IMR-90 (cell line): ENCODE results near the gene CKLF. TPM values are rescaled to one million over a fixed set of nuclear protein-coding genes. Genes with fewer than 3 reads are reported as not detected.

Source experiments
- ATAC-seq: fragments of 200-7000 bp; cut with Tn5 transposase; 2 replicates; pipeline ENCODE4 v1.9.1; 2020; ENCODE audit warnings: low read depth, mild to moderate bottlenecking, moderate library complexity
- BruUV-seq: library from RNA; stranded (reverse); fragments of 400-500 nt; replicated peaks from 2 replicates; lab custom pipeline; 2021; lab: Mats Ljungman, UMichigan
- CTCF ChIA-PET: fragments of 300-600 bp; formaldehyde crosslinking; extraction: SDS; loops from one replicate; lab custom pipeline; 2021; ENCODE audit warnings: antibody characterized with exemption; lab: Yijun Ruan, JAX
- POLR2A ChIA-PET: fragments of 300-600 bp; sonication (Branson Sonifier 250); formaldehyde crosslinking; loops from one replicate; lab custom pipeline; 2022; ENCODE audit warnings: antibody characterized with exemption; ENCODE audit not compliant: unreplicated experiment; lab: Charles Lee
- DNase-seq: peaks from one replicate; pipeline ENCODE4 v3.0.0; 2013
- H2AFZ ChIP-seq: replicated peaks from 2 replicates; pipeline ENCODE3; 2013; ENCODE audit warnings: low read length, mild to moderate bottlenecking; ENCODE audit not compliant: poor library complexity
- H2AK5ac ChIP-seq: 2 replicates; pipeline ENCODE4 v1.6.1; 2013; ENCODE audit warnings: low read depth, low read length, inconsistent platforms
- H2AK9ac ChIP-seq: replicated peaks from 2 replicates; pipeline ENCODE3; 2013; ENCODE audit warnings: mild to moderate bottlenecking, low read depth, low read length, moderate library complexity; ENCODE audit not compliant: poor library complexity
- H2BK120ac ChIP-seq: 2 replicates; pipeline ENCODE4 v1.6.1; 2013; ENCODE audit warnings: low read depth, low read length, inconsistent platforms
- H2BK15ac ChIP-seq: 3 replicates; pipeline ENCODE4 v1.6.1; 2013; ENCODE audit warnings: low read depth, low read length, inconsistent platforms
- H2BK20ac ChIP-seq: 2 replicates; pipeline ENCODE4 v1.6.1; 2013; ENCODE audit warnings: low read depth, mild to moderate bottlenecking, inconsistent platforms, low read length, moderate library complexity
- H2BK5ac ChIP-seq: 2 replicates; pipeline ENCODE4 v1.6.1; 2013; ENCODE audit warnings: mild to moderate bottlenecking, low read depth, low read length, inconsistent platforms; ENCODE audit not compliant: poor library complexity, severe bottlenecking
- H3K14ac ChIP-seq: replicated peaks from 2 replicates; pipeline ENCODE4 v1.6.1; 2013; ENCODE audit warnings: low read depth, low read length, inconsistent platforms
- H3K18ac ChIP-seq: 2 replicates; pipeline ENCODE4 v1.6.1; 2013; ENCODE audit warnings: low read depth, low read length, control low read depth
- H3K23ac ChIP-seq: 2 replicates; pipeline ENCODE4 v1.6.1; 2013; ENCODE audit warnings: low read depth, low read length, inconsistent platforms
- H3K27ac ChIP-seq: 2 replicates; pipeline ENCODE4 v1.5.1; 2013; ENCODE audit warnings: mild to moderate bottlenecking, control low read depth, low read length; ENCODE audit not compliant: insufficient read depth
- H3K27me3 ChIP-seq: 2 replicates; pipeline ENCODE4 v1.6.1; 2013; ENCODE audit warnings: low read length; ENCODE audit not compliant: control insufficient read depth, insufficient read depth
- H3K36me3 ChIP-seq: 2 replicates; pipeline ENCODE4 v1.6.1; 2013; ENCODE audit warnings: low read length, mixed read lengths; ENCODE audit not compliant: control insufficient read depth, insufficient read depth
- H3K4ac ChIP-seq: 2 replicates; pipeline ENCODE4 v1.6.1; 2013; ENCODE audit warnings: low read depth, low read length, inconsistent platforms
- H3K4me1 ChIP-seq: 2 replicates; pipeline ENCODE4 v1.6.1; 2013; ENCODE audit warnings: low read length, mixed read lengths; ENCODE audit not compliant: control insufficient read depth, insufficient read depth
- H3K4me2 ChIP-seq: 2 replicates; pipeline ENCODE4 v1.6.1; 2013; ENCODE audit warnings: low read depth, mild to moderate bottlenecking, control low read depth, low read length, moderate library complexity
- H3K4me3 ChIP-seq: 2 replicates; pipeline ENCODE4 v1.5.1; 2013; ENCODE audit warnings: low read depth, mild to moderate bottlenecking, control low read depth, low read length, moderate library complexity; ENCODE audit not compliant: insufficient read depth
- H3K56ac ChIP-seq: 2 replicates; pipeline ENCODE4 v1.6.1; 2013; ENCODE audit warnings: low read length, inconsistent platforms; ENCODE audit not compliant: insufficient read depth; ENCODE audit errors: extremely low read depth
- H3K79me1 ChIP-seq, 2 experiments: 2 replicates each; pipeline ENCODE4 v1.6.1; 2013; ENCODE audit warnings: low read length in 2 of 2, inconsistent platforms in 1 of 2, low read depth in 1 of 2
- H3K9ac ChIP-seq: 2 replicates; pipeline ENCODE4 v1.6.1; 2013; ENCODE audit warnings: low read depth, low read length, control low read depth
- H3K9me1 ChIP-seq: 2 replicates; pipeline ENCODE4 v1.6.1; 2013; ENCODE audit warnings: low read length, inconsistent platforms; ENCODE audit not compliant: insufficient read depth
- H3K9me3 ChIP-seq: 2 replicates; pipeline ENCODE4 v1.6.1; 2013; ENCODE audit warnings: low read length; ENCODE audit not compliant: control insufficient read depth, insufficient read depth
- H4K20me1 ChIP-seq: 2 replicates; pipeline ENCODE4 v1.6.1; 2013; ENCODE audit warnings: low read length, inconsistent platforms; ENCODE audit not compliant: insufficient read depth
- H4K5ac ChIP-seq: 2 replicates; pipeline ENCODE4 v1.6.1; 2013; ENCODE audit warnings: mild to moderate bottlenecking, low read depth, low read length, control low read depth
- H4K8ac ChIP-seq, 2 experiments: 2 replicates each; pipeline ENCODE4 v1.6.1; 2013; ENCODE audit warnings: low read depth in 2 of 2, low read length in 2 of 2, control low read depth in 1 of 2, inconsistent platforms in 1 of 2
- H4K91ac ChIP-seq: 2 replicates; pipeline ENCODE4 v1.6.1; 2013; ENCODE audit warnings: low read depth, low read length, inconsistent platforms; ENCODE audit not compliant: insufficient read depth
- BHLHE40 ChIP-seq: fragments of 150-350 bp; IDR thresholded peaks from 2 replicates; pipeline ENCODE4 v1.6.1; 2016; ENCODE audit warnings: mild to moderate bottlenecking, low read depth, low read length
- CHD1 ChIP-seq: IDR thresholded peaks from 2 replicates; pipeline ENCODE4 v1.6.1; 2012; ENCODE audit warnings: low read depth, low read length, improper control_type of control experiment
- CTCF ChIP-seq: conservative IDR thresholded peaks from 2 replicates; pipeline ENCODE4 v1.5.1; 2012; ENCODE audit warnings: mild to moderate bottlenecking, low read depth, low read length, improper control_type of control experiment
- ELK1 ChIP-seq: fragments of 150-350 bp; IDR thresholded peaks from 2 replicates; pipeline ENCODE4 v1.6.1; 2016; ENCODE audit warnings: low read depth, mild to moderate bottlenecking, low read length, moderate library complexity, borderline replicate concordance
- FOS ChIP-seq: fragments of 150-350 bp; IDR thresholded peaks from 2 replicates; pipeline ENCODE4 v1.6.1; 2016; ENCODE audit warnings: low read depth, low read length
- MAFK ChIP-seq: IDR thresholded peaks from 2 replicates; pipeline ENCODE4 v1.6.1; 2012; ENCODE audit warnings: low read depth, low read length, improper control_type of control experiment
- MXI1 ChIP-seq: IDR thresholded peaks from 2 replicates; pipeline ENCODE4 v1.6.1; 2012; ENCODE audit warnings: low read depth, mild to moderate bottlenecking, low read length, moderate library complexity, borderline replicate concordance
- NFE2L2 ChIP-seq: fragments of 150-350 bp; IDR thresholded peaks from 2 replicates; pipeline ENCODE4 v1.6.1; 2016; ENCODE audit warnings: low read depth, mild to moderate bottlenecking, low read length
- POLR2A ChIP-seq: IDR thresholded peaks from 2 replicates; pipeline ENCODE4 v1.6.1; 2012; ENCODE audit warnings: mild to moderate bottlenecking, low read depth, low read length
- RAD21 ChIP-seq: IDR thresholded peaks from 2 replicates; pipeline ENCODE4 v1.6.1; 2012; ENCODE audit warnings: low read length, improper control_type of control experiment
- RCOR1 ChIP-seq: IDR thresholded peaks from 2 replicates; pipeline ENCODE4 v1.6.1; 2012; ENCODE audit warnings: mild to moderate bottlenecking, low read length, improper control_type of control experiment; ENCODE audit not compliant: insufficient replicate concordance
- RFX5 ChIP-seq: IDR thresholded peaks from 2 replicates; pipeline ENCODE4 v1.8.0; 2012; ENCODE audit warnings: low read depth, mild to moderate bottlenecking, low read length, moderate library complexity
- SMC3 ChIP-seq: fragments of 150-350 bp; IDR thresholded peaks from 2 replicates; pipeline ENCODE4 v1.6.1; 2016; ENCODE audit warnings: low read depth, mild to moderate bottlenecking, antibody characterized with exemption, low read length, moderate library complexity
- USF2 ChIP-seq: fragments of 150-350 bp; IDR thresholded peaks from 2 replicates; pipeline ENCODE4 v1.6.1; 2017; ENCODE audit warnings: mild to moderate bottlenecking, antibody characterized with exemption, low read length, low read depth
- WGBS, 2 experiments: methylation state at CpG; one replicate each; pipeline versions ENCODE4 v1.1.5 to v1.1.7; 2013; ENCODE audit warnings: missing lambda C conversion rate in 2 of 2; ENCODE audit not compliant: insufficient read length in 1 of 2; ENCODE audit errors: extremely low coverage in 2 of 2; 5-methylcytosine and 5-hydroxymethylcytosine counted together
- dilution Hi-C: fragments of 300-500 bp; cut with HindIII; formaldehyde crosslinking; loops from one replicate; pipeline ENCODE4 v1.14.3; 2018; ENCODE audit warnings: low sequenced_read_pairs; ENCODE audit not compliant: unreplicated experiment
- in situ Hi-C: fragments of 300-500 bp; cut with MboI; formaldehyde crosslinking; loops from 3 replicates; pipeline ENCODE4 v1.14.3; 2019; ENCODE audit warnings: low sequenced_read_pairs, inconsistent platforms, mixed read lengths
- intact Hi-C: fragments of 100-400 bp; cut with micrococcal nuclease; formaldehyde crosslinking; loops from 2 replicates; pipeline ENCODE4 v1.10.0; 2022
- polyA plus RNA-seq, 3 experiments: library from polyadenylated mRNA; depleted of rRNA; stranded (reverse); fragments of >200 nt; gene quantifications; 2 replicates each; pipeline ENCODE4 v1.2.3, GENCODE V29; 2012; ENCODE audit warnings: low replicate concordance in 1 of 3
- total RNA-seq: library from RNA; depleted of rRNA; stranded (reverse); fragments of >200 nt; gene quantifications from 2 replicates; pipeline ENCODE4 v1.2.3, GENCODE V29; 2012

CKLF gene
- total and polyA plus RNA-seq, 2 of the 4 experiments (the other 2 are of a cell fraction), result 60.8 to 92.2 TPM

- peaks cover 6% of the 10 kb centered on the region; the same call in 1 of the 2 replicates for H4K20me1 ChIP-seq
- H4K8ac ChIP-seq, result no peak overlapping the region
These were observed 21.7 kb downstream of the CKLF start for GRCh38 chr16:66574081-66574480.

More at GRCh38 chr16:66574081-66574480, 21.7 kb downstream of the CKLF start:
- Histone ChIP-seq H3K4me1 (peaks cover 6% of the 10 kb centered on the region), H3K4ac (no peak overlapping the region), H3K36me3 (peaks cover 2% of the 10 kb centered on the region; the same call in 1 of the 2 replicates), H3K23ac (no peak overlapping the region), H4K5ac (no peak overlapping the region), H4K91ac (no peak overlapping the region), H2BK20ac (no peak overlapping the region), H3K9ac (no peak overlapping the region), H3K27me3 (peaks cover 19% of the 10 kb centered on the region), H2AFZ (no peak overlapping the region), H3K27ac (no peak overlapping the region), H3K4me2 (no peak overlapping the region), H3K4me3 (no peak overlapping the region), H2BK15ac (no peak overlapping the region), H3K9me1 (peaks cover 8% of the 10 kb centered on the region), H2BK120ac (no peak overlapping the region), H3K79me1 (no peaks in the 10 kb centered on the region), H2BK5ac (no peak overlapping the region), H3K18ac (no peak overlapping the region), H3K14ac (no peak overlapping the region), H3K9me3 (no peaks in the 10 kb centered on the region), H2AK5ac (no peak overlapping the region), H3K56ac (no peak overlapping the region), H2AK9ac (no peak overlapping the region)
- BruUV-seq, result no TSS peak
- no CpG with 5 or more reads among the region's 1 CpG for WGBS, 2 experiments
- intact Hi-C loops (no loop called here), dilution Hi-C loops (no loop called here), in situ Hi-C loops (no loop called here)
- CTCF ChIA-PET, result no interaction called here
- DNase-seq, result peak; percentile 9
- ATAC-seq, result no peak
- TF ChIP-seq POLR2A (no peak), CHD1 (no peak), RAD21 (no peak), FOS (no peak), CTCF (no peak), SMC3 (no peak), RFX5 (no peak), MXI1 (no peak), USF2 (no peak), RCOR1 (no peak), MAFK (no peak), NFE2L2 (no peak), ELK1 (no peak), BHLHE40 (no peak)
- POLR2A ChIA-PET, result interaction anchor here (0.6 kb wide), 2 partner anchors 29 to 177 kb away, joined by 3 read pairs; no protein-coding TSS in a partner anchor
